ENCODE data around the gene TUBB4A.

TUBB4A gene

GRCh38 chr19:6495947-6496346 is 6.2 kb downstream of the TUBB4A start:
- no peak for DNase-seq (ENCODE audit: low read depth in 1 of 2, low spot score in 1 of 2)

- no peak for DNase-seq (ENCODE audit: low read depth in 1 of 2, low spot score in 1 of 2)
Measured at GRCh38 chr19:6494438-6495036, 7.6 kb downstream of the TUBB4A start.

- no peak for DNase-seq (ENCODE audit: low read depth in 1 of 2, low spot score in 1 of 2)
Measured at GRCh38 chr19:6491802-6492592, 10.1 kb downstream of the TUBB4A start.

GRCh38 chr19:6490134-6490533 is 12.0 kb downstream of the TUBB4A start:
- no peak for DNase-seq (ENCODE audit: low read depth in 1 of 2, low spot score in 1 of 2)

- DNase-seq (ENCODE audit: low read depth in 1 of 2, low spot score in 1 of 2), result no peak
Measured at GRCh38 chr19:6489278-6490061, 12.6 kb downstream of the TUBB4A start.

- no peak for DNase-seq (ENCODE audit: low read depth in 1 of 2, low spot score in 1 of 2)
Measured at GRCh38 chr19:6484831-6485230, 17.3 kb downstream of the TUBB4A start.

GRCh38 chr19:6484230-6484629 is 17.9 kb downstream of the TUBB4A start:
- no peak for DNase-seq (ENCODE audit: low read depth in 1 of 2, low spot score in 1 of 2)

GRCh38 chr19:6483235-6483634 is 18.9 kb downstream of the TUBB4A start:
- no peak for DNase-seq (ENCODE audit: low read depth in 1 of 2, low spot score in 1 of 2)

- no peak for DNase-seq (ENCODE audit: low read depth in 1 of 2, low spot score in 1 of 2)
Measured at GRCh38 chr19:6482343-6482686, 19.8 kb downstream of the TUBB4A start.

GRCh38 chr19:6481541-6482342 is 20.4 kb downstream of the TUBB4A start, which contains the start of gene DENND1C:
Gene DENND1C, minus strand, starts transcription at chr19:6481787. Its CDS starts 92 bp downstream, at chr19:6481695.
- DNase-seq (ENCODE audit: low read depth in 1 of 2, low spot score in 1 of 2), result peak; percentile 45 to 47

GRCh38 chr19:6480848-6481415 is 21.2 kb downstream of the TUBB4A start:
- no peak for DNase-seq (ENCODE audit: low read depth in 1 of 2, low spot score in 1 of 2)

GRCh38 chr19:6479836-6480398 is 22.2 kb downstream of the TUBB4A start:
- DNase-seq (ENCODE audit: low read depth in 1 of 2, low spot score in 1 of 2), result no peak

GRCh38 chr19:6478815-6479214 is 23.3 kb downstream of the TUBB4A start:
- no peak for DNase-seq (ENCODE audit: low read depth in 1 of 2, low spot score in 1 of 2)

GRCh38 chr19:6476896-6477431 is 25.1 kb downstream of the TUBB4A start:
- no peak for DNase-seq (ENCODE audit: low read depth in 1 of 2, low spot score in 1 of 2)

GRCh38 chr19:6476155-6476895 is 25.8 kb downstream of the TUBB4A start:
- DNase-seq (ENCODE audit: low read depth in 1 of 2, low spot score in 1 of 2), result peak in 1 of 2 donors; percentile 39

- no peak for DNase-seq (ENCODE audit: low read depth in 1 of 2, low spot score in 1 of 2)
Measured at GRCh38 chr19:6475321-6476108, 26.6 kb downstream of the TUBB4A start.

- DNase-seq (ENCODE audit: low read depth in 1 of 2, low spot score in 1 of 2), result no peak
Measured at GRCh38 chr19:6473647-6474046, 28.5 kb downstream of the TUBB4A start.

GRCh38 chr19:6472713-6473112 is 29.4 kb downstream of the TUBB4A start:
- no peak for DNase-seq (ENCODE audit: low read depth in 1 of 2, low spot score in 1 of 2)

GRCh38 chr19:6471076-6471475 is 31.0 kb downstream of the TUBB4A start:
- no peak for DNase-seq (ENCODE audit: low read depth in 1 of 2, low spot score in 1 of 2)

Data from activated T-helper 1 cell treated with anti-CD3 and anti-CD28 coated beads, Interleukin-2, amount 50 U/mL, for 16 hours (primary cell).